ENCODE data around the gene CCDC198. TPM values are rescaled to one million over a fixed set of nuclear protein-coding genes. Genes with fewer than 3 reads are reported as not detected.

CCDC198 gene
- total and polyA plus RNA-seq, 2 experiments from 2014 or later = not detected

DNA sequence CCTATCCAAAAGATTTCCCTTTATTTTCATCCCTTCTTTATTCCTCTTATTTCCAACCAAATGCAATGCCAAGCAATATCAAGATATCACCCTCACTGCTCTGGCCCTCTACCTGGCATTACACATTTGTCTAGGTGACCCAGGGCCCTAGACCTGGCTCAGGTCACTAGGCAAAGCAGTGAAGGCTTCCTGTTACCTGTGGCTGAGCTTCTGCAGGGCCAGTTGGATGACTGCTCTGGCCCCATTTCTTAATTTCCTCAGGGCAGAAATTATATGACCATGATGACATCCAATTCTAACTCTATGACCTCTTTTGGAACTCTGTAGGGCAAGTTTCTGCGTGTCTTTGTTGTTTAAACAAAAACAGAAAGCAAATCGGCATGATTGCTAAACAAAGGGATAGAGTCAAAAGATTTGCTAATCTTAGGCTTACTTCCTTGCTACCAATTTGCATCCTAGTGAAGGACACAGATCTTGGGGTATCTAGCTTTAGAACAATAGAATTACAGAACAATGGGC, 7.4 kb upstream of the CCDC198 start (continued):
- TF ChIP-seq CREB1 (CRISPR knock-in tag; IDR thresholded peaks at IDR 0.05; ENCODE audit: low read depth) (no peak), EZH2phosphoT487 (IDR thresholded peaks at IDR 0.05; ENCODE audit: unreplicated experiment) (no peak), POLR2AphosphoS5 (IDR thresholded peaks at IDR 0.05; ENCODE audit: low read depth) (no peak), JUNB (IDR thresholded peaks at IDR 0.05; ENCODE audit: unreplicated experiment) (no peak)

- no peaks in the 10 kb centered on the region for H3K36me3 ChIP-seq (ENCODE audit: insufficient read depth)
- H3K27ac ChIP-seq (ENCODE audit: low read depth) = no peak overlapping the region
- H3K27me3 ChIP-seq (ENCODE audit: insufficient read depth) = no peaks in the 10 kb centered on the region
- no peak overlapping the region for H3K4me3 Mint-ChIP-seq
- peaks cover 2% of the 10 kb centered on the region for H3K27me3 Mint-ChIP-seq (ENCODE audit: insufficient read depth, low read depth, poor library complexity)
- no peaks in the 10 kb centered on the region for H3F3A ChIP-seq (replicated peaks; ENCODE audit: low read depth)
- ATAC-seq (no peak), DNase-seq (ENCODE audit: low spot score) (no peak)
- H3K9me2 ChIP-seq (ENCODE audit: insufficient read depth) = 0 out of 2 replicates have a peak, but pooled peaks cover 4% of the 10 kb centered on the region
- H3K27ac Mint-ChIP-seq = no peak overlapping the region
- H3K4me1 ChIP-seq (ENCODE audit: insufficient read depth) = peaks cover 15% of the 10 kb centered on the region
- no peak for TF ChIP-seq NANOG (IDR thresholded peaks at IDR 0.05; ENCODE audit: borderline replicate concordance)
- TF ChIP-seq, protein P1, sequence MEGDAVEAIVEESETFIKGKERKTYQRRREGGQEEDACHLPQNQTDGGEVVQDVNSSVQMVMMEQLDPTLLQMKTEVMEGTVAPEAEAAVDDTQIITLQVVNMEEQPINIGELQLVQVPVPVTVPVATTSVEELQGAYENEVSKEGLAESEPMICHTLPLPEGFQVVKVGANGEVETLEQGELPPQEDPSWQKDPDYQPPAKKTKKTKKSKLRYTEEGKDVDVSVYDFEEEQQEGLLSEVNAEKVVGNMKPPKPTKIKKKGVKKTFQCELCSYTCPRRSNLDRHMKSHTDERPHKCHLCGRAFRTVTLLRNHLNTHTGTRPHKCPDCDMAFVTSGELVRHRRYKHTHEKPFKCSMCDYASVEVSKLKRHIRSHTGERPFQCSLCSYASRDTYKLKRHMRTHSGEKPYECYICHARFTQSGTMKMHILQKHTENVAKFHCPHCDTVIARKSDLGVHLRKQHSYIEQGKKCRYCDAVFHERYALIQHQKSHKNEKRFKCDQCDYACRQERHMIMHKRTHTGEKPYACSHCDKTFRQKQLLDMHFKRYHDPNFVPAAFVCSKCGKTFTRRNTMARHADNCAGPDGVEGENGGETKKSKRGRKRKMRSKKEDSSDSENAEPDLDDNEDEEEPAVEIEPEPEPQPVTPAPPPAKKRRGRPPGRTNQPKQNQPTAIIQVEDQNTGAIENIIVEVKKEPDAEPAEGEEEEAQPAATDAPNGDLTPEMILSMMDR (conservative IDR thresholded peaks at IDR 0.05; ENCODE audit: low read depth in 2 of 2) = no peak
- TF ChIP-seq CREB1 (CRISPR knock-in tag; IDR thresholded peaks at IDR 0.05; ENCODE audit: low read depth) = no peak
- no peak for TF ChIP-seq REST (IDR thresholded peaks at IDR 0.05; ENCODE audit: unreplicated experiment)
- no peak for TF ChIP-seq JUNB (IDR thresholded peaks at IDR 0.05; ENCODE audit: unreplicated experiment)
- no peak overlapping the region for H3K4me3 ChIP-seq
- H3K4me1 Mint-ChIP-seq = peaks cover 14% of the 10 kb centered on the region
- no peaks in the 10 kb centered on the region for H4K20me1 ChIP-seq (replicated peaks; ENCODE audit: insufficient read depth)
- H3K79me2 ChIP-seq (replicated peaks; ENCODE audit: insufficient read depth) = no peaks in the 10 kb centered on the region
- H2AFZ ChIP-seq = no peak overlapping the region
- H3K36me3 Mint-ChIP-seq (ENCODE audit: low read depth) = no peaks in the 10 kb centered on the region
- no peak overlapping the region for H3K4me2 ChIP-seq
- peaks cover 6% of the 10 kb centered on the region; the same call in 2 of the 3 replicates for H3K9me3 Mint-ChIP-seq
Measured at GRCh38 chr14:57498659-57499058, 5.0 kb upstream of the CCDC198 start.

DNA sequence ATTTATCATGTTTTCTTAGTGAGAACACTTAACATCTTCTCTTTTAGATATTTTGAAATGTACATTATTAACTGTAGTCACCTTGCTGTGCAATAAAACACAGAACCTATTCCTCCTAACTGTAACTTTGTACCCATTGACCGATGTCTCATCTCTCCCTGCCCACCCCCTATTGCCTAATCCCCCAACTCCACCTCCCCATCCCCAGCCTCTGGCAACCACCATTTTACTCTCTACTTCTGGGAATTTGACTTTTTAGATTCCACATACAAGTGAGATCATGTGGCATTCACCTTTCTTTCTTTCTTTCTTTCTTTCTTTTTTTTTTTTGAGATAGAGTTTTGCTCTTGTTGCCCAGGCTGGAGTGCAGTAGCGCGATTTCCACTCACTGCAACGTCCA, 4.4 kb upstream of the CCDC198 start:
- Histone ChIP-seq H3K4me1 (ENCODE audit: insufficient read depth) (peaks cover 21% of the 10 kb centered on the region), H2AFZ (no peak overlapping the region), H3K9me2 (ENCODE audit: insufficient read depth) (0 out of 2 replicates have a peak, but pooled peaks cover 4% of the 10 kb centered on the region), H3K4me3 (no peak overlapping the region), H3K27me3 (ENCODE audit: insufficient read depth) (no peaks in the 10 kb centered on the region), H3K36me3 (ENCODE audit: insufficient read depth) (no peaks in the 10 kb centered on the region), H3K27ac (ENCODE audit: low read depth) (no peak overlapping the region), H3F3A (replicated peaks; ENCODE audit: low read depth) (no peaks in the 10 kb centered on the region), H3K4me2 (no peak overlapping the region), H4K20me1 (replicated peaks; ENCODE audit: insufficient read depth) (no peaks in the 10 kb centered on the region), H3K79me2 (replicated peaks; ENCODE audit: insufficient read depth) (no peaks in the 10 kb centered on the region)
- ATAC-seq (no peak), DNase-seq (ENCODE audit: low spot score) (no peak)
- peaks cover 2% of the 10 kb centered on the region for H3K27me3 Mint-ChIP-seq (ENCODE audit: insufficient read depth, low read depth, poor library complexity)
- H3K4me1 Mint-ChIP-seq = peaks cover 20% of the 10 kb centered on the region
- no peak overlapping the region for H3K27ac Mint-ChIP-seq
- H3K36me3 Mint-ChIP-seq (ENCODE audit: low read depth) = no peaks in the 10 kb centered on the region
- H3K9me3 Mint-ChIP-seq = peaks cover 6% of the 10 kb centered on the region; the same call in 2 of the 3 replicates
- no peak overlapping the region for H3K4me3 Mint-ChIP-seq
- TF ChIP-seq POLR2AphosphoS5 (IDR thresholded peaks at IDR 0.05; ENCODE audit: low read depth) = no peak
- TF ChIP-seq, protein P2, sequence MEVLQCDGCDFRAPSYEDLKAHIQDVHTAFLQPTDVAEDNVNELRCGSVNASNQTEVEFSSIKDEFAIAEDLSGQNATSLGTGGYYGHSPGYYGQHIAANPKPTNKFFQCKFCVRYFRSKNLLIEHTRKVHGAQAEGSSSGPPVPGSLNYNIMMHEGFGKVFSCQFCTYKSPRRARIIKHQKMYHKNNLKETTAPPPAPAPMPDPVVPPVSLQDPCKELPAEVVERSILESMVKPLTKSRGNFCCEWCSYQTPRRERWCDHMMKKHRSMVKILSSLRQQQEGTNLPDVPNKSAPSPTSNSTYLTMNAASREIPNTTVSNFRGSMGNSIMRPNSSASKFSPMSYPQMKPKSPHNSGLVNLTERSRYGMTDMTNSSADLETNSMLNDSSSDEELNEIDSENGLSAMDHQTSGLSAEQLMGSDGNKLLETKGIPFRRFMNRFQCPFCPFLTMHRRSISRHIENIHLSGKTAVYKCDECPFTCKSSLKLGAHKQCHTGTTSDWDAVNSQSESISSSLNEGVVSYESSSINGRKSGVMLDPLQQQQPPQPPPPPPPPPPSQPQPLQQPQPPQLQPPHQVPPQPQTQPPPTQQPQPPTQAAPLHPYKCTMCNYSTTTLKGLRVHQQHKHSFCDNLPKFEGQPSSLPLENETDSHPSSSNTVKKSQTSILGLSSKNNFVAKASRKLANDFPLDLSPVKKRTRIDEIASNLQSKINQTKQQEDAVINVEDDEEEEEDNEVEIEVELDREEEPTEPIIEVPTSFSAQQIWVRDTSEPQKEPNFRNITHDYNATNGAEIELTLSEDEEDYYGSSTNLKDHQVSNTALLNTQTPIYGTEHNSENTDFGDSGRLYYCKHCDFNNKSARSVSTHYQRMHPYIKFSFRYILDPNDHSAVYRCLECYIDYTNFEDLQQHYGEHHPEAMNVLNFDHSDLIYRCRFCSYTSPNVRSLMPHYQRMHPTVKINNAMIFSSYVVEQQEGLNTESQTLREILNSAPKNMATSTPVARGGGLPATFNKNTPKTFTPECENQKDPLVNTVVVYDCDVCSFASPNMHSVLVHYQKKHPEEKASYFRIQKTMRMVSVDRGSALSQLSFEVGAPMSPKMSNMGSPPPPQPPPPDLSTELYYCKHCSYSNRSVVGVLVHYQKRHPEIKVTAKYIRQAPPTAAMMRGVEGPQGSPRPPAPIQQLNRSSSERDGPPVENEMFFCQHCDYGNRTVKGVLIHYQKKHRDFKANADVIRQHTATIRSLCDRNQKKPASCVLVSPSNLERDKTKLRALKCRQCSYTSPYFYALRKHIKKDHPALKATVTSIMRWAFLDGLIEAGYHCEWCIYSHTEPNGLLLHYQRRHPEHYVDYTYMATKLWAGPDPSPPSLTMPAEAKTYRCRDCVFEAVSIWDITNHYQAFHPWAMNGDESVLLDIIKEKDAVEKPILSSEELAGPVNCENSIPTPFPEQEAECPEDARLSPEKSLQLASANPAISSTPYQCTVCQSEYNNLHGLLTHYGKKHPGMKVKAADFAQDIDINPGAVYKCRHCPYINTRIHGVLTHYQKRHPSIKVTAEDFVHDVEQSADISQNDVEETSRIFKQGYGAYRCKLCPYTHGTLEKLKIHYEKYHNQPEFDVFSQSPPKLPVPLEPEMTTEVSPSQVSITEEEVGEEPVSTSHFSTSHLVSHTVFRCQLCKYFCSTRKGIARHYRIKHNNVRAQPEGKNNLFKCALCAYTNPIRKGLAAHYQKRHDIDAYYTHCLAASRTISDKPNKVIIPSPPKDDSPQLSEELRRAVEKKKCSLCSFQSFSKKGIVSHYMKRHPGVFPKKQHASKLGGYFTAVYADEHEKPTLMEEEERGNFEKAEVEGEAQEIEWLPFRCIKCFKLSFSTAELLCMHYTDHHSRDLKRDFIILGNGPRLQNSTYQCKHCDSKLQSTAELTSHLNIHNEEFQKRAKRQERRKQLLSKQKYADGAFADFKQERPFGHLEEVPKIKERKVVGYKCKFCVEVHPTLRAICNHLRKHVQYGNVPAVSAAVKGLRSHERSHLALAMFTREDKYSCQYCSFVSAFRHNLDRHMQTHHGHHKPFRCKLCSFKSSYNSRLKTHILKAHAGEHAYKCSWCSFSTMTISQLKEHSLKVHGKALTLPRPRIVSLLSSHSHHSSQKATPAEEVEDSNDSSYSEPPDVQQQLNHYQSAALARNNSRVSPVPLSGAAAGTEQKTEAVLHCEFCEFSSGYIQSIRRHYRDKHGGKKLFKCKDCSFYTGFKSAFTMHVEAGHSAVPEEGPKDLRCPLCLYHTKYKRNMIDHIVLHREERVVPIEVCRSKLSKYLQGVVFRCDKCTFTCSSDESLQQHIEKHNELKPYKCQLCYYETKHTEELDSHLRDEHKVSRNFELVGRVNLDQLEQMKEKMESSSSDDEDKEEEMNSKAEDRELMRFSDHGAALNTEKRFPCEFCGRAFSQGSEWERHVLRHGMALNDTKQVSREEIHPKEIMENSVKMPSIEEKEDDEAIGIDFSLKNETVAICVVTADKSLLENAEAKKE (CRISPR knock-in tag; IDR thresholded peaks at IDR 0.05) = no peak
